Panc1 (cell line): ENCODE results near the gene APPL2.

Source experiments
- POLR2AphosphoS5 ChIP-seq: IDR thresholded peaks from 2 replicates; pipeline ENCODE4 v1.6.1; 2012; ENCODE audit warnings: mild to moderate bottlenecking, low read depth, low read length, moderate library complexity
- TCF7L2 ChIP-seq: IDR thresholded peaks from 2 replicates; pipeline ENCODE4 v1.6.1; 2011; ENCODE audit warnings: mild to moderate bottlenecking, low read depth, low read length, inconsistent platforms
- TF ChIP-seq, protein P1 (sequence below): fragments of 450-650 bp; IDR thresholded peaks from 2 replicates; pipeline ENCODE4 v1.5.1; 2017; ENCODE audit warnings: mild to moderate bottlenecking
- TF ChIP-seq, protein P2 (sequence below), 2 experiments: IDR thresholded peaks; 2 replicates each; pipeline ENCODE4 v1.6.1; 2011 to 2012; ENCODE audit warnings: low read depth in 2 of 2, control low read depth in 1 of 2, low read length in 1 of 2, mild to moderate bottlenecking in 1 of 2, moderate library complexity in 1 of 2; ENCODE audit not compliant: insufficient read depth in 1 of 2

DNA sequence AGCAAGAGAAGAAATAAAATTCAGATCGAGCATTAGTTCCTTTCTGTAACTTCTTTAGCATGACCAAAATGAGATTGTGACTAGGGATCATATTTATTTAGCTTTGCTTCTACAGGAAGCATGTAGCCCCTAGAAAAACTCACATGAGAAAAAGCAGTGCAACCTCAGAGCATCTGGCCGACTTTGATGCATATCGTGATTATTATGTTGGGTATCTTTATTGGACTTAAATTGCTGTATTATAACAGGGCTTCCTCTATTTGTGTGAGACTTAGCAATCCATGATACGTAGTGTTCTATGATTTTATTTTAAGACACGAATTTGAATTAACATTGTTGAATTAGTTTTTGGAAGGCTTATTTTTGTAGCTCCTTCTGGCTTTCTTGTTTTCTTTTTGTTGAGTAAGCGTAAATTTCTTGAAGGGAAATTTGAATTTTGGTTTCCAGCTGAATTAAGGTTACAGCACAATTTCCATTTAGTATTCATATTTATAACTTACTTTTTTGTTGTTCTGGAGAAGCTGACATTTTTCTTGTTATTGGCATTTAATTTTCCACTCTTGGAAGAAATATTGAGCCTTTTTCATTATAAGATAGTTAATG, 94.6 kb downstream of the APPL2 start:
- TF ChIP-seq TCF7L2: no peak
- TF ChIP-seq, protein P1, sequence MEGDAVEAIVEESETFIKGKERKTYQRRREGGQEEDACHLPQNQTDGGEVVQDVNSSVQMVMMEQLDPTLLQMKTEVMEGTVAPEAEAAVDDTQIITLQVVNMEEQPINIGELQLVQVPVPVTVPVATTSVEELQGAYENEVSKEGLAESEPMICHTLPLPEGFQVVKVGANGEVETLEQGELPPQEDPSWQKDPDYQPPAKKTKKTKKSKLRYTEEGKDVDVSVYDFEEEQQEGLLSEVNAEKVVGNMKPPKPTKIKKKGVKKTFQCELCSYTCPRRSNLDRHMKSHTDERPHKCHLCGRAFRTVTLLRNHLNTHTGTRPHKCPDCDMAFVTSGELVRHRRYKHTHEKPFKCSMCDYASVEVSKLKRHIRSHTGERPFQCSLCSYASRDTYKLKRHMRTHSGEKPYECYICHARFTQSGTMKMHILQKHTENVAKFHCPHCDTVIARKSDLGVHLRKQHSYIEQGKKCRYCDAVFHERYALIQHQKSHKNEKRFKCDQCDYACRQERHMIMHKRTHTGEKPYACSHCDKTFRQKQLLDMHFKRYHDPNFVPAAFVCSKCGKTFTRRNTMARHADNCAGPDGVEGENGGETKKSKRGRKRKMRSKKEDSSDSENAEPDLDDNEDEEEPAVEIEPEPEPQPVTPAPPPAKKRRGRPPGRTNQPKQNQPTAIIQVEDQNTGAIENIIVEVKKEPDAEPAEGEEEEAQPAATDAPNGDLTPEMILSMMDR: no peak
- TF ChIP-seq POLR2AphosphoS5: no peak
- TF ChIP-seq, protein P2, sequence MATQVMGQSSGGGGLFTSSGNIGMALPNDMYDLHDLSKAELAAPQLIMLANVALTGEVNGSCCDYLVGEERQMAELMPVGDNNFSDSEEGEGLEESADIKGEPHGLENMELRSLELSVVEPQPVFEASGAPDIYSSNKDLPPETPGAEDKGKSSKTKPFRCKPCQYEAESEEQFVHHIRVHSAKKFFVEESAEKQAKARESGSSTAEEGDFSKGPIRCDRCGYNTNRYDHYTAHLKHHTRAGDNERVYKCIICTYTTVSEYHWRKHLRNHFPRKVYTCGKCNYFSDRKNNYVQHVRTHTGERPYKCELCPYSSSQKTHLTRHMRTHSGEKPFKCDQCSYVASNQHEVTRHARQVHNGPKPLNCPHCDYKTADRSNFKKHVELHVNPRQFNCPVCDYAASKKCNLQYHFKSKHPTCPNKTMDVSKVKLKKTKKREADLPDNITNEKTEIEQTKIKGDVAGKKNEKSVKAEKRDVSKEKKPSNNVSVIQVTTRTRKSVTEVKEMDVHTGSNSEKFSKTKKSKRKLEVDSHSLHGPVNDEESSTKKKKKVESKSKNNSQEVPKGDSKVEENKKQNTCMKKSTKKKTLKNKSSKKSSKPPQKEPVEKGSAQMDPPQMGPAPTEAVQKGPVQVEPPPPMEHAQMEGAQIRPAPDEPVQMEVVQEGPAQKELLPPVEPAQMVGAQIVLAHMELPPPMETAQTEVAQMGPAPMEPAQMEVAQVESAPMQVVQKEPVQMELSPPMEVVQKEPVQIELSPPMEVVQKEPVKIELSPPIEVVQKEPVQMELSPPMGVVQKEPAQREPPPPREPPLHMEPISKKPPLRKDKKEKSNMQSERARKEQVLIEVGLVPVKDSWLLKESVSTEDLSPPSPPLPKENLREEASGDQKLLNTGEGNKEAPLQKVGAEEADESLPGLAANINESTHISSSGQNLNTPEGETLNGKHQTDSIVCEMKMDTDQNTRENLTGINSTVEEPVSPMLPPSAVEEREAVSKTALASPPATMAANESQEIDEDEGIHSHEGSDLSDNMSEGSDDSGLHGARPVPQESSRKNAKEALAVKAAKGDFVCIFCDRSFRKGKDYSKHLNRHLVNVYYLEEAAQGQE (IDR thresholded peaks at IDR 0.05; ENCODE audit: insufficient read depth in 1 of 2, low read depth in 2 of 2, low read length in 1 of 2): no peak
